GM19395 (cell line): ENCODE results near the gene AOC2.
"Not testable (repeated sequence)": the region's sequence is repeated elsewhere in the genome, so short reads cannot be mapped to it uniquely, and the experiment has no call there.

Source experiments
- ATAC-seq: cut with Tn5 transposase; IDR thresholded peaks from one replicate; pipeline ENCODE4 v1.9.1; 2021; ENCODE audit warnings: mild to moderate bottlenecking, moderate library complexity; ENCODE audit not compliant: unreplicated experiment

AOC2 gene

GRCh38 chr17:42880776-42881310 lies 36.5 kb downstream of the AOC2 start:
- ATAC-seq: no peak

GRCh38 chr17:42881706-42882105 lies 37.3 kb downstream of the AOC2 start:
- not testable (repeated sequence) for ATAC-seq

GRCh38 chr17:42882166-42882565 lies 37.8 kb downstream of the AOC2 start:
- no peak for ATAC-seq

- ATAC-seq: no peak
Measured at GRCh38 chr17:42883802-42884558, 39.6 kb downstream of the AOC2 start.

- ATAC-seq: not testable (repeated sequence)
Measured at GRCh38 chr17:42885806-42886205, 41.4 kb downstream of the AOC2 start.

- no peak for ATAC-seq
Measured at GRCh38 chr17:42886283-42887176, 42.1 kb downstream of the AOC2 start.

GRCh38 chr17:42889809-42890208 lies 45.4 kb downstream of the AOC2 start:
- no peak for ATAC-seq

GRCh38 chr17:42891539-42892152 lies 47.3 kb downstream of the AOC2 start:
- no peak for ATAC-seq

GRCh38 chr17:42893359-42893758 lies 49.0 kb downstream of the AOC2 start:
- no peak for ATAC-seq

GRCh38 chr17:42894283-42895184 lies 50.2 kb downstream of the AOC2 start:
- no peak for ATAC-seq

- ATAC-seq: no peak
Measured at GRCh38 chr17:42895185-42895555, 50.8 kb downstream of the AOC2 start.

- ATAC-seq: no peak
Measured at GRCh38 chr17:42898147-42898811, 53.9 kb downstream of the AOC2 start.

- not testable (repeated sequence) for ATAC-seq
Measured at GRCh38 chr17:42899981-42900380, 55.6 kb downstream of the AOC2 start.
